ENCODE data around the gene ECM1. TPM values are rescaled to one million over a fixed set of nuclear protein-coding genes. Genes with fewer than 3 reads are reported as not detected.
A peak's percentile ranks its signal among the peaks of the same experiment; 100 is the strongest.

The ECM1 gene
- total RNA-seq, 1 experiment from 2014 or later = 1.4 TPM

DNA sequence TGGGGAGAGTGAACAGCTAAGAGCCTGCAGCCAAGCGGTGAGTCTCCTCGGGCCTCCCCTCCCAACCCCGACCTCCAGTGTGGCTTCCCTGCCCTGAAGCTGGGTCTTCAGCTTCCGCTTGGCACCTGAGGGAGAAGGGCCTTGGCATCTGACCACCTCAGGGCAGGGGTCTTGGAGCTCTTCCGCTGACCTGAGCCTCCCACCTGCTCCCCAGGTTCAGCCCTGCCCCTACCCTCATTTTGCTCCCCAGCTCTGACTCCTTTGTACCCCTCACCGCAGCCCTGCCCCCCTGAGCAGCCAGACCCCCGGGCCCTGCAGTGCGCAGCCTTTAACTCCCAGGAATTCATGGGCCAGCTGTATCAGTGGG, 46.2 kb downstream of the ECM1 start:
- no peak overlapping the region for H2AFZ ChIP-seq (ENCODE audit: low read length)
- H3K9me3 ChIP-seq (ENCODE audit: control insufficient read depth, low read depth, low read length) = no peaks in the 10 kb centered on the region
- no peak overlapping the region for H3K23ac ChIP-seq (ENCODE audit: insufficient read length, low read depth, low read length)
- H2BK15ac ChIP-seq (ENCODE audit: low read depth, low read length) = no peak overlapping the region
- no peak overlapping the region for H2AK5ac ChIP-seq (ENCODE audit: insufficient read length, low read length)
- H2BK5ac ChIP-seq (ENCODE audit: insufficient read length, low read length) = no peak overlapping the region
- no peak overlapping the region for H3K56ac ChIP-seq (ENCODE audit: insufficient read length, low read depth, low read length)
- H2BK12ac ChIP-seq (ENCODE audit: insufficient read length, low read depth, low read length) = no peak overlapping the region
- H3K23me2 ChIP-seq (ENCODE audit: insufficient read length, low read depth, low read length, poor library complexity, severe bottlenecking) = peaks cover 4% of the 10 kb centered on the region
- H2BK120ac ChIP-seq (ENCODE audit: low read depth, low read length, poor library complexity, severe bottlenecking) = no peak overlapping the region
- H3K27ac ChIP-seq (ENCODE audit: insufficient read length, low read depth, low read length) = no peak overlapping the region
- peak; percentile 25 for DNase-seq
- H3K4me2 ChIP-seq (ENCODE audit: insufficient read depth, insufficient read length, low read length) = no peak overlapping the region
- Mint-ChIP-seq H3K27ac (peak overlapping the region in 1 of 3 experiments; percentile 48; a peak in 1 of 7 replicates), H3K36me3 (ENCODE audit: insufficient read depth in 1 of 3, low read depth in 3 of 3) (peaks cover 3 to 5% (median 5%) of the 10 kb centered on the region in 3 experiments; a peak in 6 of 7 replicates), H3K4me3 (no peak overlapping the region), H3K4me1 (peaks cover 16 to 42% of the 10 kb centered on the region in 2 experiments), H3K27me3 (ENCODE audit: low read depth) (peaks cover 22% of the 10 kb centered on the region), H3K9me3 (no peaks in the 10 kb centered on the region)
- no peaks in the 10 kb centered on the region for H3K79me1 ChIP-seq (ENCODE audit: insufficient read depth, low read depth, low read length, poor library complexity, severe bottlenecking)
- H3K14ac ChIP-seq (ENCODE audit: insufficient read depth, low read length) = no peak overlapping the region
- H4K91ac ChIP-seq (ENCODE audit: insufficient read length, low read depth, low read length) = no peak overlapping the region
- TF ChIP-seq, protein P1, sequence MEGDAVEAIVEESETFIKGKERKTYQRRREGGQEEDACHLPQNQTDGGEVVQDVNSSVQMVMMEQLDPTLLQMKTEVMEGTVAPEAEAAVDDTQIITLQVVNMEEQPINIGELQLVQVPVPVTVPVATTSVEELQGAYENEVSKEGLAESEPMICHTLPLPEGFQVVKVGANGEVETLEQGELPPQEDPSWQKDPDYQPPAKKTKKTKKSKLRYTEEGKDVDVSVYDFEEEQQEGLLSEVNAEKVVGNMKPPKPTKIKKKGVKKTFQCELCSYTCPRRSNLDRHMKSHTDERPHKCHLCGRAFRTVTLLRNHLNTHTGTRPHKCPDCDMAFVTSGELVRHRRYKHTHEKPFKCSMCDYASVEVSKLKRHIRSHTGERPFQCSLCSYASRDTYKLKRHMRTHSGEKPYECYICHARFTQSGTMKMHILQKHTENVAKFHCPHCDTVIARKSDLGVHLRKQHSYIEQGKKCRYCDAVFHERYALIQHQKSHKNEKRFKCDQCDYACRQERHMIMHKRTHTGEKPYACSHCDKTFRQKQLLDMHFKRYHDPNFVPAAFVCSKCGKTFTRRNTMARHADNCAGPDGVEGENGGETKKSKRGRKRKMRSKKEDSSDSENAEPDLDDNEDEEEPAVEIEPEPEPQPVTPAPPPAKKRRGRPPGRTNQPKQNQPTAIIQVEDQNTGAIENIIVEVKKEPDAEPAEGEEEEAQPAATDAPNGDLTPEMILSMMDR (conservative IDR thresholded peaks at IDR 0.05) = no peak
- no peak overlapping the region for H3K9ac ChIP-seq (ENCODE audit: extremely low read depth, insufficient read length, low read length)
- H3T11ph ChIP-seq (ENCODE audit: low read length) = no peak overlapping the region
- H3K18ac ChIP-seq (ENCODE audit: insufficient read length, low read depth, low read length) = no peak overlapping the region
- peaks cover 3% of the 10 kb centered on the region; the same call in 1 of the 2 replicates for H3K4me1 ChIP-seq (ENCODE audit: insufficient read depth, low read length)
- no peaks in the 10 kb centered on the region; the same call in 1 of the 2 replicates for H3K27me3 ChIP-seq (ENCODE audit: insufficient read depth, low read length)
- no CpG with 5 or more reads among the region's 8 CpGs for WGBS (ENCODE audit: extremely low coverage, insufficient read length, low lambda C conversion rate)
- H3K4ac ChIP-seq (ENCODE audit: low read depth, low read length) = no peak overlapping the region
- H2BK20ac ChIP-seq (ENCODE audit: low read depth, low read length, poor library complexity, severe bottlenecking) = no peak overlapping the region
- no peak overlapping the region for H4K8ac ChIP-seq (replicated peaks; ENCODE audit: insufficient read length, low read depth, low read length)
- no peaks in the 10 kb centered on the region for H4K20me1 ChIP-seq (ENCODE audit: control insufficient read depth, insufficient read depth, insufficient read length)
- H3K79me2 ChIP-seq (ENCODE audit: insufficient read depth, low read length) = no peaks in the 10 kb centered on the region
- H4K5ac ChIP-seq (ENCODE audit: insufficient read length, low read depth, low read length) = no peak overlapping the region

Measured in H9 (cell line).